Vagina (tissue), 2 donors: ENCODE measurements around the gene PCDH17. TPM values are rescaled to one million over a fixed set of nuclear protein-coding genes. Genes with fewer than 3 reads are reported as not detected.

Source experiments
- DNase-seq, 2 donors: peaks; one replicate each; pipeline ENCODE4 v3.0.0-alpha.2; 2017; ENCODE audit errors: extremely low spot score in 2 of 2
- H3K27ac ChIP-seq: fragments of 200-600 bp; sonication (generic); one replicate; pipeline ENCODE4 v1.5.1; 2019
- H3K27me3 ChIP-seq: fragments of 200-600 bp; sonication (generic); one replicate; pipeline ENCODE4 v1.5.1; 2019
- H3K36me3 ChIP-seq, 2 donors: fragments of 200-600 bp; sonication (generic); one replicate each; pipeline ENCODE4 v1.5.1; 2017 to 2019
- H3K4me1 ChIP-seq: fragments of 200-600 bp; sonication (generic); one replicate; pipeline ENCODE4 v1.5.1; 2019
- H3K4me3 ChIP-seq, 2 donors: fragments of 200-600 bp; sonication (generic); 1 replicate in 1 of 2; 2 replicates in 1 of 2; pipeline ENCODE4 v1.5.1; 2016 to 2019
- H3K9me3 ChIP-seq: fragments of 200-600 bp; sonication (generic); one replicate; pipeline ENCODE4 v1.5.1; 2019
- POLR2A ChIP-seq, 2 donors: fragments of 450-650 bp; IDR thresholded peaks; one replicate each; pipeline ENCODE4 v1.6.1; 2017; ENCODE audit warnings: antibody characterized with exemption in 2 of 2, mild to moderate bottlenecking in 2 of 2, moderate library complexity in 2 of 2
- POLR2AphosphoS5 ChIP-seq, 2 donors: sonication (generic); formaldehyde crosslinking; IDR thresholded peaks; one replicate each; pipeline ENCODE4 v1.9.0; 2017; ENCODE audit warnings: antibody characterized with exemption in 2 of 2, mild to moderate bottlenecking in 2 of 2, low read depth in 1 of 2; ENCODE audit not compliant: insufficient read depth in 1 of 2
- intact Hi-C: fragments of 100-400 bp; cut with DNase I; formaldehyde crosslinking; loops from one replicate; pipeline ENCODE4 v1.15.1; 2023
- total RNA-seq: library from RNA; depleted of rRNA; stranded (reverse); fragments of >200 nt; gene quantifications from one replicate; pipeline ENCODE4 v1.2.3, GENCODE V29; 2016
- TF ChIP-seq, protein P1 (sequence below), 3 experiments: fragments of 450-650 bp in 2 of 3; fragments of 200-600 bp in 1 of 3; sonication (generic) in 1 of 3; IDR thresholded peaks; one replicate each; pipeline ENCODE4 v1.5.1; 2017 to 2019; ENCODE audit warnings: antibody characterized with exemption in 3 of 3, mild to moderate bottlenecking in 2 of 3, moderate library complexity in 2 of 3

Gene PCDH17
- total RNA-seq, 1 donor from 2014 or later = 10.1 TPM

DNA sequence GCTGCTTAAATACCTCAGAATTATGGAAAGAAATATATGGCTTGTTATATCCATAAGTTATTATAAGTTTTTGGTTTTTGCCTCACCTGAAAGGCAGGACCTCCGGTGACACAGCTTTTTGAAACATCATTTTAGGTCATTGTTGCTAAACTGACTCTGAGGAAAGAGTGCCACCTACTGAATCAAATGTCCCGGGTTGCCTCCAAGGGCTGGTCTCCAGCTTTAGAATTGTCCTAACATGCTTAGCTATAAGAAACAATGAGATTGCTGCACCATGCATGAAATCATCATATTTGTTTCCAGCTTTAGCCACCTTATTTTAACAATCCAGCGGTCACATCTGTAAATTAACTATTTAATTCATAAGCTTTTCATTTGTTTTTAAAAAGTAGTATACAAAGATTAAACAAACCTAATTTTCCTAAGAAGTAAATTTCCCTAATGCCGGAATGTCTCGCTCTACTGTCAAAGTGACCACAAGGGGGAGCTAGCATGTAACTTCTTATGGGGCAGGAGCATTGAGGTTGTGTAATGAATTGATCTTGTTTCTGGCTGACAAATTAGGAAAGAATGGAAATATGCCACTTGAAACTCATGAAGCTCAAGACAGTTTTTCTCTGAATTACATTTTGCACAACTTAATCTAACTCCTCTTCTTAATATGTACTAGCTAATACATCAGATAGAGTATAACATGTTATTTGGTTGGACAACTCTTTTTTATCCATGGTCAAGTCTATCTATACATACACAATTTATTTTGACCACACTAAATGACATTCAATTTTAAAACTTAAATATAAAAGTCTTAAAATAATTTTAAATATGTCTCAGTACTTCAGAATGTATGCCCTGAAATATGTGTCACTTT, 6.7 kb upstream of the PCDH17 start:
- no peaks in the 10 kb centered on the region for H3K9me3 ChIP-seq
- TF ChIP-seq POLR2A (IDR thresholded peaks at IDR 0.05) (no peak), POLR2AphosphoS5 (IDR thresholded peaks at IDR 0.05; ENCODE audit: insufficient read depth in 1 of 2, low read depth in 1 of 2) (no peak)
- TF ChIP-seq, protein P1, sequence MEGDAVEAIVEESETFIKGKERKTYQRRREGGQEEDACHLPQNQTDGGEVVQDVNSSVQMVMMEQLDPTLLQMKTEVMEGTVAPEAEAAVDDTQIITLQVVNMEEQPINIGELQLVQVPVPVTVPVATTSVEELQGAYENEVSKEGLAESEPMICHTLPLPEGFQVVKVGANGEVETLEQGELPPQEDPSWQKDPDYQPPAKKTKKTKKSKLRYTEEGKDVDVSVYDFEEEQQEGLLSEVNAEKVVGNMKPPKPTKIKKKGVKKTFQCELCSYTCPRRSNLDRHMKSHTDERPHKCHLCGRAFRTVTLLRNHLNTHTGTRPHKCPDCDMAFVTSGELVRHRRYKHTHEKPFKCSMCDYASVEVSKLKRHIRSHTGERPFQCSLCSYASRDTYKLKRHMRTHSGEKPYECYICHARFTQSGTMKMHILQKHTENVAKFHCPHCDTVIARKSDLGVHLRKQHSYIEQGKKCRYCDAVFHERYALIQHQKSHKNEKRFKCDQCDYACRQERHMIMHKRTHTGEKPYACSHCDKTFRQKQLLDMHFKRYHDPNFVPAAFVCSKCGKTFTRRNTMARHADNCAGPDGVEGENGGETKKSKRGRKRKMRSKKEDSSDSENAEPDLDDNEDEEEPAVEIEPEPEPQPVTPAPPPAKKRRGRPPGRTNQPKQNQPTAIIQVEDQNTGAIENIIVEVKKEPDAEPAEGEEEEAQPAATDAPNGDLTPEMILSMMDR (IDR thresholded peaks at IDR 0.05) = no peak
- H3K4me3 ChIP-seq = no peak overlapping the region
- no peak overlapping the region for H3K27ac ChIP-seq
- no peak for DNase-seq
- H3K36me3 ChIP-seq = no peaks in the 10 kb centered on the region
- H3K27me3 ChIP-seq = no peaks in the 10 kb centered on the region
- intact Hi-C loops = no loop called here
- H3K4me1 ChIP-seq = peaks cover 9% of the 10 kb centered on the region

DNA sequence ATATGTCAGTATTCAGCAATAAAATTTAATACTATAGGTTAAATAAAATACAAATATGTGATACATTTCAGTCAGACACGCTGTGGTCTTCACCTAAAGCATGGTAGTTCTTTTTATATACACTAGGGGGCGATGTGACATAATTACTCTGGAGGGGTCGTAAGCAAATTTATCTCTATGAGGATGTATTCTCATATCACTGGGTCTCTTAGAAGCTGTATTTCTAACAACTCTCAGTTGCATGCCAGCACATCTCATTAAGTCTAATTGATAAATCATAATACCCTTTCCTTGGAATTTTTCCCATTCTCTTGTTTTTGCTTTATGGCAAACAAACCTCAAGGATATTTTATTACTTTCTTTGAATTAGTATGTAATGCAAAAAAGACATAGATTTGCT, 3.9 kb upstream of the PCDH17 start:
- Histone ChIP-seq H3K27me3 (peaks cover 6% of the 10 kb centered on the region), H3K4me1 (peaks cover 36% of the 10 kb centered on the region), H3K4me3 (no peak overlapping the region), H3K9me3 (no peaks in the 10 kb centered on the region), H3K36me3 (no peaks in the 10 kb centered on the region), H3K27ac (no peak overlapping the region)
- TF ChIP-seq POLR2A (IDR thresholded peaks at IDR 0.05) (no peak), POLR2AphosphoS5 (IDR thresholded peaks at IDR 0.05; ENCODE audit: insufficient read depth in 1 of 2, low read depth in 1 of 2) (no peak)
- TF ChIP-seq, protein P1 (IDR thresholded peaks at IDR 0.05) = peak in 1 of 3 experiments; percentile 24
- DNase-seq = no peak
- intact Hi-C loops = no loop called here

DNA sequence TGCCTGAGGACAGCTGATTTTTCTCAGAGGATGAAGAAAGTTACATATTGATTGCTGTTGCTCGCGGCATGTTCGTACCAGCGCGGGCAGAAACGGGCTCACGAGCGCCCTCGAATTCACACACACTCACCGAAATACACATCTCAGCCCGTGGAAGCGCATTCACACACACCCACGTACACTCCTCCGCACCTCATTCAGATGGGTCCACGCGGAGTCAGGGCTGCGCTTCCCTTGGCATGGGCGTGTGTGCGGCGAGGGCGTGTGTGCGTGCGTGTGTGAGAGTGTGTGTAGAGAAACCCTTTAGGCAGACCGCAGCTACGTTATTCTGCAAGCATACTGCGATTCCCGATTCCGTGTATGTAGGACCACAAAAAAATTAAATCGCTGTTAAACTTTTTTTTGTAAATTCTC, 2.1 kb upstream of the PCDH17 start:
- H3K4me1 ChIP-seq = peaks cover 39% of the 10 kb centered on the region
- no peak for DNase-seq
- intact Hi-C loops = no loop called here
- TF ChIP-seq POLR2A (IDR thresholded peaks at IDR 0.05) (no peak), POLR2AphosphoS5 (IDR thresholded peaks at IDR 0.05; ENCODE audit: insufficient read depth in 1 of 2, low read depth in 1 of 2) (no peak)
- TF ChIP-seq, protein P1 (IDR thresholded peaks at IDR 0.05) = no peak
- peaks cover 10% of the 10 kb centered on the region for H3K27me3 ChIP-seq
- H3K4me3 ChIP-seq = peak overlapping the region; percentile 25 to 46
- no peaks in the 10 kb centered on the region for H3K36me3 ChIP-seq
- H3K27ac ChIP-seq = no peak overlapping the region
- H3K9me3 ChIP-seq = no peaks in the 10 kb centered on the region

DNA sequence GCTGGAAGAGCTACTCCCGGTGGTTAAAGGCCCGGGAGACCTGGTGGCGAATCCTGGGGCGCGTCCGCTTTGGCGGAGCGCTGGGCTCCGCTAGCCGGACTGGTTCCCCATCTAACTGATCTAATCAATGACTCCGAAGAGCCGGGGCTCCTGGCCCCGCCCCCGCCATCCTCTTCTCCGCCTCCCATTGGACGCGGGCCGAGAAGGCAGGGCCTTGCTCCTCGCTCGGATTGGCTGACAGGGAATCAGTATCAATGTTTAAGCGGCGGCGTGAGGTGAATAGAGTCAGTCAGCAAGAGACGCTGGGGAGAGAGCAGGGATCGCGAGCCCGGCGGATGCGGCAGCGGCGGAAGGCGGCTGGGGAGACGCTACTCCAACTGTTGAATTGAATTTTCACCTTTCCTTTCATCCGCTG, 1.7 kb upstream of the PCDH17 start:
- peaks cover 39% of the 10 kb centered on the region for H3K4me1 ChIP-seq

More for the DNA sequence above, 1.7 kb upstream of the PCDH17 start:
- TF ChIP-seq POLR2A (IDR thresholded peaks at IDR 0.05) (peak in 1 of 2 donors; percentile 50), POLR2AphosphoS5 (IDR thresholded peaks at IDR 0.05; ENCODE audit: insufficient read depth in 1 of 2, low read depth in 1 of 2) (peak; percentile 31 to 79)
- TF ChIP-seq, protein P1 (IDR thresholded peaks at IDR 0.05) = no peak
- Histone ChIP-seq H3K4me3 (peak overlapping the region; percentile 25 to 46), H3K36me3 (no peaks in the 10 kb centered on the region), H3K27me3 (peaks cover 10% of the 10 kb centered on the region), H3K9me3 (no peaks in the 10 kb centered on the region), H3K27ac (no peak overlapping the region)
- intact Hi-C loops = no loop called here
- DNase-seq = peak in 1 of 2 donors; percentile 92
